ENCODE results near the gene SLC43A3. TPM values are rescaled to one million over a fixed set of nuclear protein-coding genes. Genes with fewer than 3 reads are reported as not detected.

Gene SLC43A3
- total and polyA plus RNA-seq, 9 of the 15 experiments (the other 6 are each of a cell fraction or from before 2014, with no cell fraction given), result 63.7 to 281 (median 139) TPM

- TF ChIP-seq ZNF23 (CRISPR knock-in tag; IDR thresholded peaks at IDR 0.05) (no peak), SIN3A (IDR thresholded peaks at IDR 0.05; ENCODE audit: borderline replicate concordance in 2 of 2, control insufficient read depth in 1 of 2, low read depth in 2 of 2, low read length in 2 of 2) (no peak; a peak in 1 of 4 replicates), ARID2 (IDR thresholded peaks at IDR 0.05) (no peak), ZFP1 (CRISPR knock-in tag; IDR thresholded peaks at IDR 0.05) (no peak), DPF2 (IDR thresholded peaks at IDR 0.05) (peak; percentile 60), TBP (optimal IDR thresholded peaks at IDR 0.05; ENCODE audit: low read depth, low read length) (peak; percentile 51), GTF2E2 (tag; IDR thresholded peaks at IDR 0.05) (0 out of 2 replicates have a peak, but pooled peaks have one; percentile 41), ZNF699 (CRISPR knock-in tag; IDR thresholded peaks at IDR 0.05; ENCODE audit: insufficient replicate concordance) (no peak), ESRRA (IDR thresholded peaks at IDR 0.05; ENCODE audit: borderline replicate concordance, low read depth) (no peak), CGGBP1 (CRISPR knock-in tag; IDR thresholded peaks at IDR 0.05) (no peak), STAT6 (CRISPR knock-in tag; IDR thresholded peaks at IDR 0.05) (no peak), NRF1 (conservative IDR thresholded peaks at IDR 0.05 in 1 of 2, IDR thresholded peaks at IDR 0.05 in 1 of 2) (no peak; a peak in 1 of 4 replicates), ZNF668 (CRISPR knock-in tag; IDR thresholded peaks at IDR 0.05) (no peak), CREB1 (IDR thresholded peaks at IDR 0.05) (0 out of 2 replicates have a peak, but pooled peaks have one; percentile 13), CREB1 (CRISPR knock-in tag; IDR thresholded peaks at IDR 0.05) (no peak), ESRRB (CRISPR knock-in tag; IDR thresholded peaks at IDR 0.05; ENCODE audit: borderline replicate concordance) (no peak), ARID3B (CRISPR knock-in tag; IDR thresholded peaks at IDR 0.05; ENCODE audit: borderline replicate concordance) (no peak), E2F6 (IDR thresholded peaks at IDR 0.05; ENCODE audit: borderline replicate concordance in 1 of 2, extremely low read depth in 1 of 2, insufficient read depth in 1 of 2, insufficient read length in 1 of 2, low read depth in 1 of 2, low read length in 1 of 2, poor library complexity in 1 of 2, severe bottlenecking in 1 of 2) (peak; percentile 87 to 95), ZBTB17 (CRISPR knock-in tag; IDR thresholded peaks at IDR 0.05) (no peak), NR3C1 (CRISPR knock-in tag; IDR thresholded peaks at IDR 0.05) (no peak), HSF4 (CRISPR knock-in tag; IDR thresholded peaks at IDR 0.05; ENCODE audit: borderline replicate concordance) (no peak), PML (IDR thresholded peaks at IDR 0.05; ENCODE audit: low read length) (peak; percentile 57; the same call in 1 of the 2 replicates)
Observed at GRCh38 chr11:57426929-57427726, at the start of gene SLC43A3 (continued).

Measured in K562 (cell line).